Retinal pigment epithelial cell (primary cell): ENCODE data around the gene ELMO3.

Source experiments
- DNase-seq: peaks from one replicate; pipeline ENCODE4 v3.0.0-alpha.2; 2010; ENCODE audit warnings: low read depth
- H3K4me3 ChIP-seq: 2 replicates; pipeline ENCODE4 v1.5.1; 2011; ENCODE audit warnings: mild to moderate bottlenecking, low read length, control low read depth, moderate library complexity
- CTCF ChIP-seq: conservative IDR thresholded peaks from 2 replicates; pipeline ENCODE4 v1.5.1; 2011; ENCODE audit warnings: low read depth, low read length, control low read depth, inconsistent platforms

ELMO3 gene

GRCh38 chr16:67199011-67199807, at the start of gene ELMO3:
TSS of gene ELMO3 (plus strand) at chr16:67199131. CDS start at chr16:67199327, 196 bp downstream.
- peak; percentile 61 for TF ChIP-seq CTCF
- no peak for DNase-seq
- H3K4me3 ChIP-seq: no peak within 1 kb of the TSS

GRCh38 chr16:67149276-67150046, 49.5 kb upstream of the ELMO3 start:
- H3K4me3 ChIP-seq: no peak overlapping the region
- no peak for DNase-seq
- TF ChIP-seq CTCF: no peak

GRCh38 chr16:67150047-67150832, 48.7 kb upstream of the ELMO3 start:
- H3K4me3 ChIP-seq: peak overlapping the region; percentile 53
- DNase-seq: no peak
- TF ChIP-seq CTCF: no peak

GRCh38 chr16:67150833-67151396, 48.0 kb upstream of the ELMO3 start, which contains the start of gene B3GNT9:
TSS of gene B3GNT9 (minus strand) at chr16:67150998. CDS start at chr16:67150485, 513 bp downstream.
- peak within 1 kb of the TSS; percentile 53 for H3K4me3 ChIP-seq
- no peak for DNase-seq
- no peak for TF ChIP-seq CTCF

GRCh38 chr16:67151431-67152097, 47.4 kb upstream of the ELMO3 start:
- TF ChIP-seq CTCF: no peak
- no peak for DNase-seq
- H3K4me3 ChIP-seq: no peak overlapping the region
